ENCODE measurements around the gene IL23R. TPM values are rescaled to one million over a fixed set of nuclear protein-coding genes. Genes with fewer than 3 reads are reported as not detected.

Gene IL23R
- total RNA-seq, 4 donors from 2014 or later = not detected

DNA sequence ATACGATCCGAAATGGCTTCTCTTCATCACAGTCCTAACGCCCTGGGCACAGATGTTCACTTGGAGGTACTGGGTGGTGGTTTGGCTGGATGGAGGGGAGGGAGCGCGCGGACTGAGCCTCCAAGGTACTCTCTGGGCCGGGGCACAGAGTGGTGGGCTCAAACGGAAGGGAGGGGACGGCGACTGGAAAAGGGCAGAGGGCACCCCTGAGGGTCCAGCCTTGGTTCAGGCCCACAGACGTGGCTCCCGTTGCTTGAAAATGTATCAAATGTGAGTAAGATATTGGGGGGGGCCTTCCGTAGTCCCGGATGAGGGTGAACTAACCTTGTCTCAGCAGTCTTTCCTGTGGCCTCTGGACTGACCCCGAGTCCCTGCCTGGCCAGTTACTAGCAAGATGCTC lies 141.9 kb downstream of the IL23R start:
- H3K9me3 ChIP-seq = no peaks in the 10 kb centered on the region
- 24 to 35% methylated on average over 14 to 15 of the region's 15 CpGs for WGBS, 2 donors
- H3K27me3 ChIP-seq = no peaks in the 10 kb centered on the region
- H3K4me3 ChIP-seq (replicated peaks in 1 of 3) = peak overlapping the region in 1 of 3 donors; percentile 13
- H3K27ac ChIP-seq = no peak overlapping the region
- no peak for TF ChIP-seq POLR2A (IDR thresholded peaks at IDR 0.05)
- TF ChIP-seq, protein P1, sequence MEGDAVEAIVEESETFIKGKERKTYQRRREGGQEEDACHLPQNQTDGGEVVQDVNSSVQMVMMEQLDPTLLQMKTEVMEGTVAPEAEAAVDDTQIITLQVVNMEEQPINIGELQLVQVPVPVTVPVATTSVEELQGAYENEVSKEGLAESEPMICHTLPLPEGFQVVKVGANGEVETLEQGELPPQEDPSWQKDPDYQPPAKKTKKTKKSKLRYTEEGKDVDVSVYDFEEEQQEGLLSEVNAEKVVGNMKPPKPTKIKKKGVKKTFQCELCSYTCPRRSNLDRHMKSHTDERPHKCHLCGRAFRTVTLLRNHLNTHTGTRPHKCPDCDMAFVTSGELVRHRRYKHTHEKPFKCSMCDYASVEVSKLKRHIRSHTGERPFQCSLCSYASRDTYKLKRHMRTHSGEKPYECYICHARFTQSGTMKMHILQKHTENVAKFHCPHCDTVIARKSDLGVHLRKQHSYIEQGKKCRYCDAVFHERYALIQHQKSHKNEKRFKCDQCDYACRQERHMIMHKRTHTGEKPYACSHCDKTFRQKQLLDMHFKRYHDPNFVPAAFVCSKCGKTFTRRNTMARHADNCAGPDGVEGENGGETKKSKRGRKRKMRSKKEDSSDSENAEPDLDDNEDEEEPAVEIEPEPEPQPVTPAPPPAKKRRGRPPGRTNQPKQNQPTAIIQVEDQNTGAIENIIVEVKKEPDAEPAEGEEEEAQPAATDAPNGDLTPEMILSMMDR (IDR thresholded peaks at IDR 0.05) = no peak
- H3K36me3 ChIP-seq = no peaks in the 10 kb centered on the region
- H3K4me1 ChIP-seq = peaks cover 0 to 6% of the 10 kb centered on the region in 2 donors
- DNase-seq = no peak
- intact Hi-C loops (cut with DNase I) = no loop called here

Small RNAs within 50 kb of the gene (small RNA-seq; reads per million reads assigned to genes)
- gene RNU4ATAC4P (not detected), gene RNU6-586P (not detected)

Other genes with a start within 250 kb of the IL23R start
- gene DNAI4, start 241.6 kb upstream of the IL23R start, total RNA-seq = 10 to 100 TPM; 10.7 to 26.0 (median 20.5) TPM
- 10 to 100 TPM; 37.2 to 52.1 (median 43.3) TPM for gene MIER1, start 241.5 kb upstream of the IL23R start, total RNA-seq
- 10 to 100 TPM; 15.3 to 22.7 (median 17.0) TPM for gene SLC35D1, start 112.3 kb upstream of the IL23R start, total RNA-seq
- gene C1orf141, start 31.5 kb upstream of the IL23R start, total RNA-seq = not detected
- gene IL12RB2, start 141.4 kb downstream of the IL23R start, total RNA-seq = 1 to 10 TPM in 1 of 4 donors, under 1 TPM in 3; 0.45 to 4.3 (median 0.93) TPM